ENCODE measurements around the gene IL11.

IL11 gene

DNA sequence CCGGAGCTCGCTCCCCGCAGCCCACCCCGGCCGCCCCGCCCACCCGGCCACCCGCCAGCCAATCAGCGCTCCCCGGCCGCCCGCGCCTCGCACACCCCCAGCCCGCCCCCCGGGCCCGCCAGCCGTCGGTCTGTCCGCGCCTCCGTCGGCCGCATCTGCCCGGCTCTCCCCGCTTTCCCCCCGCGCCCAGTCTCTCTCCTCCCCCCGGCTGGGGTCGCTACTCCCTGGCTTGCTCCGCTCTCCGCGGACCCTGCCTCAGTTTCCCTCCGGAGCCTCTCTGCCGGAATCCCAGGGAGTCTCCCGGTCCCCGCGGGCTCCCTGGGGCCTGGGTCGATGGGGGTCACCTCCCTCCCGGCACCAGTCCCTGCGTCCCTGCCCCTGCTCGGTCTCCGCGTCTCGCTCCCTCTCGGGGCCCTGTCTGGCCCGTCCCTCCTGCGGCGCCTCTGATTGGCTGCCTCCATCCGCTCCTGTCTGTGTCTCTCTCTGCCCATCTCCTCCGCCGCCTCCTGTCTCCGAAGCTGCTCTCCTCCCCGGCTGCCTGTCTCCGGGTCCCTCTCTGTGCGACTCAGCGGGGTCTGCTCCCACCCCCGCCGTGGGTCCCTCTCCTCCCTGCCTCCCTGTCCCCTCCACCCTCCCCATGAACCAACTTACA is 484 bp downstream of the IL11 start:
- DNase-seq: peak; percentile 30

DNA sequence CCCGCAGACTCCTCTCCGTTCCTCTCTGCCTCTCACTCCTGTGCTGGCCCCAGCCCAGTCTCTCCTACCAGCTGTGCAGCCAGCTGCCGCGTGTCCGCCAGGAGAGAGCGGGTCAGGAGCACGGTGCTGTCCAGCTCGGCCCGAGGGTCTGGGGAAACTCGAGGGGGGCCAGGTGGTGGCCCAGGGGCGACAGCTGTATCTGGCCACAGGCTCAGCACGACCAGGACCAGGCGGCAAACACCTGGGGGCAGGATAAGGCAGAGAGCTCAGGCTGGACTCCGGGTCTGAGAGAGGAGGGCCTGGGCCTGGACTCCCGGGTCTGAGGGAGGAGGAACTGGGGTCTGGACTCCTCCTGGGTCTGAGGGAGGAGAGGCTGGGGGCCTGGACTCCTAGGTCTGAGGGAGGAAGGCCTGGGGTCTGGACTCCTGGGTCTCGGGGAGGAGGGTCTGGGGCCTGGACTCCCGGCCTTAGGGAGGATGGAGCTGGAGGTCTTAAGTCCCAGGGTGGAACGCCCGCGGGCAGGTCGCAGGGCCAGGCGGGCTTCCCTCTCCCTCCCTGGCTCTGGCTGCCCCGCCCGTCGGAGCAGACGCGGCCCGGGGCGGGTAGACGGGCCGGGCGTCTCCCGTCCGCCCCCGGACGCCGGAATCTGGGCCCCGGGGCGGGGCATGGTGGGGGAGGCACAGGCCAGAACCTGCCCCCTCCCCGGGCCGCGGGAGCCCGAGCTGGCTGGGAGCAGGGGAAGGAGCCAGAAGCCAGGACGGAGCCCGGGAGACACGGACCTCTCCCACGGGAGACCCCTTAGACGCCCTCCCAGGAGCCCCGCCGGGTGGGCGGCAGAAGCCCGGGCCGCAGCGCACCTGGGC is 1.3 kb downstream of the IL11 start:
- no peak for DNase-seq

DNA sequence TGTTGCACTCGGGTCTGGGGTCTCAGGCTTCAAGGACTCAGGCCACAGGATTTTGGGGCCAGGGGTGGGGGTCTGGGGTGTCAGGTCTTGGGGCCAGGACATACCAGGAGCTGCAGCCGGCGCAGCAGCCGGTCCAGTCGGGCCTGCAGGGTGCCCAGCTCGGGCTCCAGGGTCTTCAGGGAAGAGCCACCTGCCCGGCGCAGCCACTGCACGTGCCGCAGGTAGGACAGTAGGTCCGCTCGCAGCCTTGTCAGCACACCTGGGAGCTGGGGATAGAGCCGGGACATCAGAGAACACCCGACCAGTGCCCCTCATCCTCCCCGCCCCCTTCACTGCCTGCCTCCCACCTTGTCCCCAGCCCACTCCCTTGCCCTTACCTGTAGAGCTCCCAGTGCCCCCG is 2.2 kb downstream of the IL11 start:
- no peak for DNase-seq

GRCh38 chr19:55366790-55367189 is 3.5 kb downstream of the IL11 start:
- DNase-seq: no peak

- no peak for DNase-seq
Observed at GRCh38 chr19:55365964-55366363, 4.3 kb downstream of the IL11 start.

DNA sequence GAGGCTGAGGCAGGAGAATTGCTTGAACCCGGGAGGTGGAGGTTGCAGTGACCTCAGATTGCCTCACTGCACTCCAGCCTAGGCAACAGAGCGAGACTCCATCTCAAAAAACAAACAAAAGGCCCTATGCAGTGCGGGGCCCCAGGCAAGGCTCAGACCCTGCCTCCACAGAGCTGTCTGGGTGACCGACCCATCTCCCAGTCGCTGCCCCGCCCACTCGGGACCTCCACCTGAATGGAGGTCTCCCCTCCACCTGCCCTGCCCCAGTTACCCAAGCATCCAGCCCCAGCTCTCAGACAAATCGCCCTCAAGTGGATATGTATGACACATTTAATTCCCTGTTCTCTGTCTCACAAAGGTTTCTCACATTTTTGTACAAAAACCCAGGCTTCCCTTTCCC is 5.0 kb downstream of the IL11 start:
- DNase-seq: no peak

DNA sequence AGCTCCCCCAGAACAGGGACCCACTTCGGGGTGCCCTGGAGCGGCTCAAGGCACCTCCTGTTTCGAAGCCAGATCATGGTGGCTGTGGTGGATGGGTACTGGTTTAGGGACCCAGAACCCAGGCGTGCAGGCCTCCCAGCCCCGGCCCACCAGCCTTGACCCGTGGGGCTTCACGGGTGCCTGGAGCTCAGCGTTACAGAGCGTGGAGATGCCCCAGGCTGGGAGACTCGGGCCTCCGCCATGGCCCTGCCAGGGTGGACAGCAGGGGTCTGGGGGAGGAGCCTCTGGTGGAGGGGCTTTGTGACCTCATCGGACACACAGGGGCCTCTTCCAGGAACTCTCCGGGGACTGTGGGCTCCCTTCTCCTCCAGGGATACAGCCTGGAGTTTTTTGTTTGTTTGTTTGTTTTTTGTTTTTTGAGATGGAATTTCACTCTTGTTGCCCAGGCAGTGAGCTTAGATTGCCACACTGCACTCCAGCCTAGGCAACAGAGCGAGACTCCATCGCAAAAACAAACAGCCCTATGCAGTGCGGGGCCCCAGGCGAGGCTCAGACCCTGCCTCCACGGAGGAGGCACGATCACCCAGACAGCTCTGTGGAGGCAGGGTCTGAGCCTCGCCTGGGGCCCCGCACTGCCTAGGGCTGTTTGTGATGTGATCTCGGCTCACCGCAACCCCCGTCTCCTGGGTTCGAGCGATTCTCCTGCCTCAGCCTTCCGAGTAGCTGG is 7.1 kb downstream of the IL11 start, which contains the start of gene GARIN5B:
GARIN5B (minus strand) TSS at position 271 of the 727 bp plus-strand sequence; CDS start at position 77, 194 bp downstream.
- no peak for DNase-seq

GRCh38 chr19:55362174-55362989 is 7.9 kb downstream of the IL11 start:
- no peak for DNase-seq

GRCh38 chr19:55360902-55361301 is 9.4 kb downstream of the IL11 start:
- DNase-seq: no peak

DNA sequence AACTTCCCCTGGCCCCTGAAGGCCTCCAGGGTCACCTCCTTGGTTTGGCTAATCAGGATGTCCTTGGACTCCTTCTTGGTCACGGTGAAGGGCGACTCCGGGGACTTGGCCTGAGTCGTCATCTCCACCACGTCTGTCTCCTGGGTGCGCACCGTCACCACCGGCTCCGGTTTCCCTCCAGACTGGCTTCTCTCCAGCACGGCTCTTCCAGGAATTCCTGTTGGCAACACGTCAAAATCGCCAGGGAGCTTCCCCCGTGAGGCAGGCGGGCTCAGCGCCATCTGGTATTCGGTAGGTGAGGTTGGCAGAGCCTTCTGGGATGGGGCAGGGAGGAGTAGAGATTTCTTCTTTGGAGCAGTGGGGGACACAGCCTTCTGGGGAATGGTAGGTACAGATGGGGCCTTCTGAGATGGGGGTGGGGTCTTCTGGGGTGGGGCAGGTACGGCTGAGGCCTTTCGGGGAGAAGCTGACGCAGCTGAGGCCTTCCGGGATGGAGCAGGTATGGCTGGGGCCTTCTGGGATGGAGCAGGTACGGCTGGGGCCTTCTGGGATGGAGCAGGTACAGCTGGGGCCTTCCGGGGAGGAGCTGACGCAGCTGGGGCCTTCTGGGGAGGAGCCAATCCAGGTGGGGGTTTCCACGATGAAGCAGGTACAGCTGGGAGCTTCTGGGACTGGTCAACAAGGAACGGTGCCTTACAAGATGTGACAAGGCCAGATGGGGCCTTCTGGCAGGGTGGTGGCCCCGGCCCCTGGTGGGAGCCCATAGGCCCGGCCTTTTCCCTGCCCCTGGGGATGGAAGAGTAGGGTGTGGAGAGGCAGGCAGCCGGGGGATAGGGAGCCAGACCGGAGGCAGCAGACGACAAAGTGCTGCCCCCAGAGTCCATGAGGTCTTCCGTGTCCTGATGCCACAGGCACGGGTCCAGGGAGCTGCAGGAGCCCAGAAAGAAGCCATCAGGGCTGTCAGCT is 11.0 kb downstream of the IL11 start:
- no peak for DNase-seq

- no peak for DNase-seq
Observed at GRCh38 chr19:55358493-55358892, 11.8 kb downstream of the IL11 start.

GRCh38 chr19:55355213-55355821 is 14.9 kb downstream of the IL11 start:
- DNase-seq: no peak

DNA sequence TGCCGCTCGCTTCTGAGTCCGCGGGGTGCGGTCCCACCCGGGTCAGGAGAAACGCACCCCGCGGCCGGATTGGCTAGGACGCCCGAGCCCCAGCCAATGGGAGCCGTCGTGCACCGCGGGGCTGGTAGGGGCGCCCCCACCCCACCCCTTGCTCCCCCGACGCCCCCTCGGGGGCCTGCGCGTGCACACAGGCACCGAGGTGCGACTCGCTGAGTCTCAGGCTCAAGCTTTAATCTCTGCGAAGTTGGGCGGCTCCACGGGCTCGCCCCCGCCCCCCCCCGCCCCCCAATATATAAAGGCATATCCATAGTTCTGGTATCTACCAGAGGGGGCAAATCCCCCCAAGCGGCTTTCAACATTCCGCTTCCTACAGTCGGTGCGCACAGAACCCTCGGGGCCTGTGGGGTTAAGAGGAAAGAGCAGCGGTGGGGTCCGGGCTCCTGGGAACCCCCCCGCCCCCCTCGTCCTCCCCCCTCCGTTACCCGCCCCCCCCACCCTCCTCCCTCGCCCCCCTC is 15.5 kb downstream of the IL11 start, which contains the start of gene COX6B2:
COX6B2 (minus strand) TSS at position 22 of the 515 bp plus-strand sequence. CDS start 198 bp downstream, outside the sequence.
- no peak for DNase-seq

- peak; percentile 5 for DNase-seq
Observed at GRCh38 chr19:55353803-55354697, 16.2 kb downstream of the IL11 start.

DNA sequence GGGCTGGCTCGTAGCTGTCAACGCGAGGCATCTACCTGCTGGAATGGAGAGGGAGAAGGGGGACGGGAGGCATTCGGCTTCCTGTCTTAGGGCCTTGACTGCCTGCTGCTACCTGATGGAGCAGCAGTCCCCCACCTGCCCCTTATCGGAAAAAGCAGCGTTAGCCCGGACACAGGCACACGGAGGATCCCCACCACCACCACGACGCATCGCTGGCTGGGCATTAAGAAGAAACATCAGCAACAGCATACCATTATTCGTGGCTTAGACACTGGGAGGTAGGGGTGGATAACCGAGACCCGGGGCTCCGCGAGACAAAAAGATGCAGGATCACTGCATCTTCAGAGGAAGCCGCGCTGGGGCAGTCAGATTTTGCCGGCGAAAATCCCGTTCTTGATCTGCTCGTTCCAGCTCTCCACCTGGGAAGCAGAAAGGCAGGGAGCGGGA is 16.9 kb downstream of the IL11 start:
- DNase-seq: no peak

DNA sequence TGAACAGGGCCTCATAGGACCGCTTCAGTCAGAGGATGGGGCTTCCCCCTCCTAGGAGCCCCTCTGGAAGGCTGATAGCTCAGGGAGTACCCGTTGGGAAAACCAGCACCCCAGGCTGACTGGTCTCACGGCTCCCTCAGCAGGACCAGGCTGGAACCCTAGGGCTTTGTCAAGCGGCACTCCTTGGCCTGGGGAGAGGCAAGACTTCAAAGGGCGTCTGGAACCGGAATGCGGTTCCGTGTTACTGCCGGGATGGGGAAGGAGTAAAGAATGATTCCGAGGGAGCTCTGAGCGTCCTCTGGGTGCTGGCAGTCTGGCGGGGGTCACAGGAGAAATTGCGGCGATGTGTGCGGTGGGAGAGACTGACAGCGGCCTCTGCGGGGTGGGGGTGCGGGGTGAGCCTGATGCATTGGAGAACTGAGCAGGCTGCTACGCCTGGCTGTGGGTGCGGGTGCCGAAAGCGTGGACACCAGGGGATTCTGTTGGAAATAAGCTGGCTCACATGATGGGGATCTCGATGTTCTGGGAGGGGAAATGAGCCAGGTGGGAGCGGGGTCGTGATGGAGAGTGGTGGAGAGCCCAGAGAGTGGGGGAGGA is 17.6 kb downstream of the IL11 start:
- no peak for DNase-seq

DNA sequence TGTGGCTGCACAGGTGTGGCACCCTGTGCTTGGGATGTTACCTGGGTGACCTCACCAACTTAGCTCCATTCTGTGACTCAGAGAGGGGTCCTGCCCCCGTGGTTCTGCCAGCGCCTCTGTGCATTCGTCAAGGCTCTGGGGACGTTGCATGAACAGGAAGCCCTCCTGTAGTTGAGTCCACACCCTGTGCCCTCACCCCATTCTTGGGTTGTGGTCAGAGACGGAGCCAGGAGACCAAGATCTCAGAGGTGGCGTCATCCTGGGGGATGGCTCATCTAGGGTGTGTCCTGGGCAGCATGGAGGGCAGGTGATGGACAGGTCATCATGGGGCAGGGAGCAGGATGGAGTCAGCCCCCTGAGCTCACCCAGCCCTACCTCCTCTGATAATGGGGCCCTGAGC is 18.2 kb downstream of the IL11 start:
- DNase-seq: no peak

GRCh38 chr19:55350620-55351315 is 19.5 kb downstream of the IL11 start:
- no peak for DNase-seq
